Spleen (tissue), 7 donors: ENCODE measurements around the gene TNRC18.

ENCODE experiments used
- CTCF ChIP-seq, 11 experiments: fragments of 200-600 bp in 7 of 11; fragments of 450-650 bp in 4 of 11; sonication (generic) in 4 of 11; IDR thresholded peaks in 8 of 11; conservative IDR thresholded peaks in 3 of 11; 1 replicate in 7 of 11; 2 replicates in 4 of 11; pipeline versions ENCODE4 v1.4.0 to v1.8.0; 2016 to 2021; ENCODE audit warnings: antibody characterized with exemption in 11 of 11, inconsistent platforms in 4 of 11, mild to moderate bottlenecking in 1 of 11
- POLR2AphosphoS5 ChIP-seq, 3 donors: sonication (generic); formaldehyde crosslinking; IDR thresholded peaks; one replicate each; pipeline ENCODE4 v1.5.1; 2017; ENCODE audit warnings: antibody characterized with exemption in 3 of 3
- donor health status: DM: no; HTN: no; CAD: no; lungs with moderate emphysema.
- donor health status: DM: no; HTN: no; CAD: no.
- donor health status: DM: no; HTN: no; CAD: no.

GRCh38 chr7:5367661-5368060 is 56.0 kb downstream of the TNRC18 start:
- TF ChIP-seq POLR2AphosphoS5 (IDR thresholded peaks at IDR 0.05) (no peak), CTCF (IDR thresholded peaks at IDR 0.05 in 8 of 11, conservative IDR thresholded peaks at IDR 0.05 in 3 of 11) (no peak)
